GM10266 (cell line): Measurements from ENCODE around the gene CX3CL1.

Source experiments
- DNase-seq: peaks from one replicate; pipeline ENCODE4 v3.0.0; 2012; ENCODE audit errors: extremely low spot score
- TF ChIP-seq, protein P1 (sequence below): IDR thresholded peaks from 2 replicates; pipeline ENCODE4 v1.5.1; 2012; ENCODE audit warnings: mild to moderate bottlenecking, low read depth; ENCODE audit not compliant: control insufficient read depth, insufficient read depth; ENCODE audit errors: missing control alignments

The CX3CL1 gene

DNA sequence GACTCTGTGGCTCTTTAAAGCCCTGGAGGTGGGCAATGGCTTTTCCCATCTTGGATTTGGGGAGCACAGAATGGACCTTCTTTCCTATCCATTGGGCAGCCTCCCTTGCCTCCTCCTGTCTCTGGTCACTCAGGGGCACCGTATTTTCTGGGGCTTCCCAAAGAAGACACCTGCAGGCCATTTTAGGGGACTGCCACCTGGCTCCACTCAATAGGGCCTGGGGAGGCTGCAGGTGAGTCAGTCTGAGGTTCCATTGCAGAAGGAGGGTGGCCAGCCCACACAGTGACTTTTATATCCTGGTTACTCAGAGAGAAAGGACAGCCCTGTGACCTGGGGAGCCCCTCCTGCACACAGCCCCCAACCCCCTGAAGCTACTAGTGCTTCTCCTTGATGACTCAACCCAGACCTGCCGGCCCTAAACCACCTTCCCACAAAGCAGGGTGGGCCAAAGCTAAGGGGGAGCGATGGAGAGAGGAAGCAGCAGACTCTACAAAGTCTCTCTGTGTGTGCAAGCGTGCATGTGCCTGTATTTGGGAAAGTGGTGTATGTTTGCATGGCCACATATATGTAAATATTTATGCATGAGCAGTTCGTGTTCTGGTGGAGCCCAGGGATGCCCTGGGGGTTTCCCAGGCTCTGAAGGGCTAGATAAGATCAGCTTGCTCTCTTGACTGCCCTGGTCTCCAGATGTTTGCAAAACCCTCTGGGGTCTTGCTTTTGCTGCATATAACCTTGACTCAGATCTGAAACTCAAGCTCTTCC lies 5.0 kb downstream of the CX3CL1 start:
- DNase-seq: peak; percentile 79
- TF ChIP-seq, protein P1, sequence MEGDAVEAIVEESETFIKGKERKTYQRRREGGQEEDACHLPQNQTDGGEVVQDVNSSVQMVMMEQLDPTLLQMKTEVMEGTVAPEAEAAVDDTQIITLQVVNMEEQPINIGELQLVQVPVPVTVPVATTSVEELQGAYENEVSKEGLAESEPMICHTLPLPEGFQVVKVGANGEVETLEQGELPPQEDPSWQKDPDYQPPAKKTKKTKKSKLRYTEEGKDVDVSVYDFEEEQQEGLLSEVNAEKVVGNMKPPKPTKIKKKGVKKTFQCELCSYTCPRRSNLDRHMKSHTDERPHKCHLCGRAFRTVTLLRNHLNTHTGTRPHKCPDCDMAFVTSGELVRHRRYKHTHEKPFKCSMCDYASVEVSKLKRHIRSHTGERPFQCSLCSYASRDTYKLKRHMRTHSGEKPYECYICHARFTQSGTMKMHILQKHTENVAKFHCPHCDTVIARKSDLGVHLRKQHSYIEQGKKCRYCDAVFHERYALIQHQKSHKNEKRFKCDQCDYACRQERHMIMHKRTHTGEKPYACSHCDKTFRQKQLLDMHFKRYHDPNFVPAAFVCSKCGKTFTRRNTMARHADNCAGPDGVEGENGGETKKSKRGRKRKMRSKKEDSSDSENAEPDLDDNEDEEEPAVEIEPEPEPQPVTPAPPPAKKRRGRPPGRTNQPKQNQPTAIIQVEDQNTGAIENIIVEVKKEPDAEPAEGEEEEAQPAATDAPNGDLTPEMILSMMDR: peak; percentile 25

DNA sequence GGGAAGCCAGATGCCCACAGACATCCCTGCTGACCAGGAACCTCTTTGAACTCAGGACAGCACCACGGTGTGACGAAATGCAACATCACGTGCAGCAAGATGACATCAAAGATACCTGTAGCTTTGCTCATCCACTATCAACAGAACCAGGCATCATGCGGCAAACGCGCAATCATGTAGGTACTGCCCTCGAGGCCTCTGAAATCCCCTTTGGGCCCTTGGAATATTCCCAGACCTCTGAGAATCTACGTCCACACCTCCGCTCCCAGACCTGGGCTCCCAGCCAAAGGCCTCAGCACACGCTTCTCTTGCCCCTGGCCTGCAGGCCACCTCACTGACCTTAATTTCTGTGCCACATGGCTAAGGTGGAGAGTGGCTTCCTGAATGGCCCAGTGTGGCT lies 7.3 kb downstream of the CX3CL1 start:
- TF ChIP-seq, protein P1: no peak
- DNase-seq: no peak

DNA sequence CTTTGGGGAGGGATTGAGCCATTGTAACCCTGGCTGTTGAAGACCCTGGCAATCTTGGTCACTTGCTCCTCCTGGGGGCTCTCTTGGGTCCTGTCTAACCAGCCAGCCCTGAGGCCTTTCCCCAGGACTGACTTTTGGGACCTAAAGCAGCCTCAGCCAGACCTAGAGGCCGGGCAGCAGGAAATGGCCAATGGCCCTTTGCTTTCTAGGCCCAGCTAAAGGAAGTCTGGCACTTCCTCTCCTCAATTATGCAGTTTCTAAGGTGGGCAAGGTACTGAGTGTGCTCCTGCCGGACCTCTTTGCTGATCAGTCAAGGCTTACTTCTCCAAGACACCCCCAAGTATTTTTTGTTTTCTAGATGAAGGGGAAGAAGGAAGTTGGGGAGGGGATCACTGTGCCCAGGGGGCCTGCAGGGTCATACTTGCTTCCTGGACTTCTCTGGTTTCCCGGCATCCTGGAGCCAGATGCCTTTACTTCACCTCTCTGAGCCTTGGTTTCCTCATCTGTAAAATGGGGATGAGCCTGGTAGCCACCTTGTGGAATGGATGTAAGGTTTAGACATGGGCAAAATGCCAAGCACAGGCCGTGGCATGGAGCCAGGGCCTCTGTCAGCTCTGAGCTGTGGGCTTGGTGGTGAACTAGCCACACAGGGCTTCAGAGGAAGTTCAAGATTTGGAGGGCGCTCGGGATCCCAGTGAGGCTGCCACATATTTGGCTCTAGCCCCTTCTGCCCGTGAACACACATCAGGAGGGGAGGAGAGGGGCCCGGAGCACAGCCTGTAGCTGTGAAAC lies 8.6 kb downstream of the CX3CL1 start:
- DNase-seq: no peak
- TF ChIP-seq, protein P1: no peak

DNA sequence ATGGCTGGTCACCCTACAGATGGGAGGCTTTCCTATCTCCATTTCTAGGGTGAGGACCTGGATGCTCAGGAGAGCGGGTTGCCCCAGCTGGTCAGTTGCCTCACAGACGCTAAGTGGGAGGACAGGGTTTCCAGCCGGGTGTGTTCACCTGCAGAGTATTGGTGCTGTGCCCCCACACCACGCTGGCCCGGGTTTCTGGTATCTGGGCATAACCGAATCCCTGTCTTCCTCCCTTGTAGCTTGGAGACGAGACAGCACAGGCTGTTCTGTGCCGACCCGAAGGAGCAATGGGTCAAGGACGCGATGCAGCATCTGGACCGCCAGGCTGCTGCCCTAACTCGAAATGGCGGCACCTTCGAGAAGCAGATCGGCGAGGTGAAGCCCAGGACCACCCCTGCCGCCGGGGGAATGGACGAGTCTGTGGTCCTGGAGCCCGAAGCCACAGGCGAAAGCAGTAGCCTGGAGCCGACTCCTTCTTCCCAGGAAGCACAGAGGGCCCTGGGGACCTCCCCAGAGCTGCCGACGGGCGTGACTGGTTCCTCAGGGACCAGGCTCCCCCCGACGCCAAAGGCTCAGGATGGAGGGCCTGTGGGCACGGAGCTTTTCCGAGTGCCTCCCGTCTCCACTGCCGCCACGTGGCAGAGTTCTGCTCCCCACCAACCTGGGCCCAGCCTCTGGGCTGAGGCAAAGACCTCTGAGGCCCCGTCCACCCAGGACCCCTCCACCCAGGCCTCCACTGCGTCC lies 9.7 kb downstream of the CX3CL1 start:
- TF ChIP-seq, protein P1: no peak
- DNase-seq: no peak

DNA sequence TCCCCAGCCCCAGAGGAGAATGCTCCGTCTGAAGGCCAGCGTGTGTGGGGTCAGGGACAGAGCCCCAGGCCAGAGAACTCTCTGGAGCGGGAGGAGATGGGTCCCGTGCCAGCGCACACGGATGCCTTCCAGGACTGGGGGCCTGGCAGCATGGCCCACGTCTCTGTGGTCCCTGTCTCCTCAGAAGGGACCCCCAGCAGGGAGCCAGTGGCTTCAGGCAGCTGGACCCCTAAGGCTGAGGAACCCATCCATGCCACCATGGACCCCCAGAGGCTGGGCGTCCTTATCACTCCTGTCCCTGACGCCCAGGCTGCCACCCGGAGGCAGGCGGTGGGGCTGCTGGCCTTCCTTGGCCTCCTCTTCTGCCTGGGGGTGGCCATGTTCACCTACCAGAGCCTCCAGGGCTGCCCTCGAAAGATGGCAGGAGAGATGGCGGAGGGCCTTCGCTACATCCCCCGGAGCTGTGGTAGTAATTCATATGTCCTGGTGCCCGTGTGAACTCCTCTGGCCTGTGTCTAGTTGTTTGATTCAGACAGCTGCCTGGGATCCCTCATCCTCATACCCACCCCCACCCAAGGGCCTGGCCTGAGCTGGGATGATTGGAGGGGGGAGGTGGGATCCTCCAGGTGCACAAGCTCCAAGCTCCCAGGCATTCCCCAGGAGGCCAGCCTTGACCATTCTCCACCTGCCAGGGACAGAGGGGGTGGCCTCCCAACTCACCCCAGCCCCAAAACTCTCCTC lies 10.4 kb downstream of the CX3CL1 start:
- TF ChIP-seq, protein P1: peak; percentile 31

DNA sequence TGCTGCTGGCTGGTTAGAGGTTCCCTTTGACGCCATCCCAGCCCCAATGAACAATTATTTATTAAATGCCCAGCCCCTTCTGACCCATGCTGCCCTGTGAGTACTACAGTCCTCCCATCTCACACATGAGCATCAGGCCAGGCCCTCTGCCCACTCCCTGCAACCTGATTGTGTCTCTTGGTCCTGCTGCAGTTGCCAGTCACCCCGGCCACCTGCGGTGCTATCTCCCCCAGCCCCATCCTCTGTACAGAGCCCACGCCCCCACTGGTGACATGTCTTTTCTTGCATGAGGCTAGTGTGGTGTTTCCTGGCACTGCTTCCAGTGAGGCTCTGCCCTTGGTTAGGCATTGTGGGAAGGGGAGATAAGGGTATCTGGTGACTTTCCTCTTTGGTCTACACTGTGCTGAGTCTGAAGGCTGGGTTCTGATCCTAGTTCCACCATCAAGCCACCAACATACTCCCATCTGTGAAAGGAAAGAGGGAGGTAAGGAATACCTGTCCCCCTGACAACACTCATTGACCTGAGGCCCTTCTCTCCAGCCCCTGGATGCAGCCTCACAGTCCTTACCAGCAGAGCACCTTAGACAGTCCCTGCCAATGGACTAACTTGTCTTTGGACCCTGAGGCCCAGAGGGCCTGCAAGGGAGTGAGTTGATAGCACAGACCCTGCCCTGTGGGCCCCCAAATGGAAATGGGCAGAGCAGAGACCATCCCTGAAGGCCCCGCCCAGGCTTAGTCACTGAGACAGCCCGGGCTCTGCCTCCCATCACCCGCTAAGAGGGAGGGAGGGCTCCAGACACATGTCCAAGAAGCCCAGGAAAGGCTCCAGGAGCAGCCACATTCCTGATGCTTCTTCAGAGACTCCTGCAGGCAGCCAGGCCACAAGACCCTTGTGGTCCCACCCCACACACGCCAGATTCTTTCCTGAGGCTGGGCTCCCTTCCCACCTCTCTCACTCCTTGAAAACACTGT lies 11.3 kb downstream of the CX3CL1 start:
- DNase-seq: no peak
- TF ChIP-seq, protein P1: no peak

More for the DNA sequence above, 10.4 kb downstream of the CX3CL1 start:
- DNase-seq: no peak
